Measurements from ENCODE around the gene GRIN2D. TPM values are rescaled to one million over a fixed set of nuclear protein-coding genes. Genes with fewer than 3 reads are reported as not detected.

GRIN2D gene
- polyA plus RNA-seq, 1 of the 3 experiments (the other 2 are of a cell fraction), result 0.92 TPM

GRCh38 chr19:48398375-48399235 lies 5.1 kb downstream of the GRIN2D start:
- Histone ChIP-seq H2AFZ (ENCODE audit: low read depth) (peak overlapping the region; percentile 75; the same call in 1 of the 2 replicates), H3K4me3 (ENCODE audit: low read depth in 2 of 2, low read length in 1 of 2) (peak overlapping the region; percentile 51 to 52; a peak in 3 of 4 replicates), H3K79me2 (ENCODE audit: insufficient read depth) (no peaks in the 10 kb centered on the region), H3F3A (replicated peaks; ENCODE audit: insufficient read depth) (peaks cover 14% of the 10 kb centered on the region), H3K27ac (ENCODE audit: low read depth in 2 of 2, low read length in 1 of 2) (peak overlapping the region in 1 of 2 experiments; percentile 50; a peak in 1 of 4 replicates), H4K20me1 (ENCODE audit: insufficient read depth) (no peaks in the 10 kb centered on the region), H3K4me2 (peak overlapping the region; percentile 71), H3K36me3 (replicated peaks in 1 of 2; ENCODE audit: control insufficient read depth in 1 of 2, insufficient read depth in 2 of 2, low read length in 1 of 2) (no peaks in the 10 kb centered on the region), H3K27me3 (ENCODE audit: insufficient read depth) (no peaks in the 10 kb centered on the region), H3K4me1 (ENCODE audit: control insufficient read depth in 1 of 2, insufficient read depth in 2 of 2, low read depth in 1 of 2, low read length in 1 of 2) (peaks cover 4 to 36% of the 10 kb centered on the region in 2 experiments; a peak in 3 of 4 replicates), H3K9me3 (no peaks in the 10 kb centered on the region), H3K9me2 (no peaks in the 10 kb centered on the region), H3K9ac (peak overlapping the region; percentile 72)
- TF ChIP-seq POLR2AphosphoS5 (IDR thresholded peaks at IDR 0.05; ENCODE audit: low read depth, low read length), result peak; percentile 37; the same call in 1 of the 2 replicates
- peak; percentile 61 for TF ChIP-seq MXI1 (IDR thresholded peaks at IDR 0.05; ENCODE audit: low read depth, low read length)
- TF ChIP-seq RCOR1 (IDR thresholded peaks at IDR 0.05; ENCODE audit: low read length), result no peak
- no peak for TF ChIP-seq FOSL2 (IDR thresholded peaks at IDR 0.05; ENCODE audit: borderline replicate concordance, low read depth)
- no peak for TF ChIP-seq RFX5 (IDR thresholded peaks at IDR 0.05; ENCODE audit: low read length)
- peak; percentile 78 for TF ChIP-seq MAX (IDR thresholded peaks at IDR 0.05; ENCODE audit: low read depth)
- peak; percentile 30; the same call in 1 of the 2 replicates for TF ChIP-seq NRF1 (IDR thresholded peaks at IDR 0.05; ENCODE audit: low read depth, low read length)
- TF ChIP-seq SIN3A (IDR thresholded peaks at IDR 0.05; ENCODE audit: borderline replicate concordance, low read depth, low read length), result no peak
- no peak for TF ChIP-seq GATA2 (CRISPR knock-in tag; IDR thresholded peaks at IDR 0.05)
- TF ChIP-seq RXRA (IDR thresholded peaks at IDR 0.05; ENCODE audit: borderline replicate concordance, low read depth), result no peak
- no peak for TF ChIP-seq JUND (IDR thresholded peaks at IDR 0.05)
- ChIA-PET CTCF (interaction anchor here (1.0 kb wide), 1 partner anchor 108 kb away, joined by 3 read pairs; no protein-coding TSS in a partner anchor), POLR2A (no interaction called here)
- peak; percentile 96 for DNase-seq
- 17% methylated on average over 25 of the region's 104 CpGs for WGBS (ENCODE audit: low lambda C conversion rate)

- Histone ChIP-seq H3K27me3 (ENCODE audit: insufficient read depth) (no peaks in the 10 kb centered on the region), H3K4me3 (ENCODE audit: low read depth in 2 of 2, low read length in 1 of 2) (no peak overlapping the region), H3K27ac (ENCODE audit: low read depth in 2 of 2, low read length in 1 of 2) (no peak overlapping the region), H3K4me2 (no peak overlapping the region), H2AFZ (ENCODE audit: low read depth) (no peak overlapping the region), H3K9ac (no peak overlapping the region), H3K9me2 (no peaks in the 10 kb centered on the region), H3K9me3 (no peaks in the 10 kb centered on the region), H3F3A (replicated peaks; ENCODE audit: insufficient read depth) (peaks cover 14% of the 10 kb centered on the region), H3K36me3 (replicated peaks in 1 of 2; ENCODE audit: control insufficient read depth in 1 of 2, insufficient read depth in 2 of 2, low read length in 1 of 2) (no peaks in the 10 kb centered on the region), H4K20me1 (ENCODE audit: insufficient read depth) (no peaks in the 10 kb centered on the region), H3K79me2 (ENCODE audit: insufficient read depth) (no peaks in the 10 kb centered on the region), H3K4me1 (ENCODE audit: control insufficient read depth in 1 of 2, insufficient read depth in 2 of 2, low read depth in 1 of 2, low read length in 1 of 2) (peaks cover 4 to 28% of the 10 kb centered on the region in 2 experiments; a peak in 3 of 4 replicates)
- ChIA-PET POLR2A (interaction anchor here (0.7 kb wide), 1 partner anchor 68 kb away, joined by 3 read pairs; no protein-coding TSS in a partner anchor), CTCF (interaction anchor here (1.8 to 3.6 kb wide), 2 partner anchors 9 to 71 kb away, joined by 5 to 16 read pairs; partner anchors contain the start of gene KDELR1)
- 76% methylated on average over 12 of the region's 14 CpGs for WGBS (ENCODE audit: low lambda C conversion rate)
- DNase-seq, result peak; percentile 65
- TF ChIP-seq SIN3A (IDR thresholded peaks at IDR 0.05; ENCODE audit: borderline replicate concordance, low read depth, low read length), result no peak
- no peak for TF ChIP-seq YY1 (IDR thresholded peaks at IDR 0.05; ENCODE audit: low read depth)
- TF ChIP-seq CTCF (IDR thresholded peaks at IDR 0.05), result no peak
- TF ChIP-seq IRF3 (IDR thresholded peaks at IDR 0.05; ENCODE audit: low read depth, low read length), result no peak
- TF ChIP-seq ELF1 (IDR thresholded peaks at IDR 0.05), result no peak
- no peak for TF ChIP-seq GABPA (IDR thresholded peaks at IDR 0.05; ENCODE audit: low read depth)
- TF ChIP-seq JUND (IDR thresholded peaks at IDR 0.05), result no peak
- TF ChIP-seq FOXJ3 (CRISPR knock-in tag; IDR thresholded peaks at IDR 0.05), result no peak
- TF ChIP-seq EZH2phosphoT487 (IDR thresholded peaks at IDR 0.05; ENCODE audit: borderline replicate concordance, low read depth), result no peak
- no peak for TF ChIP-seq MEF2A (IDR thresholded peaks at IDR 0.05; ENCODE audit: borderline replicate concordance, low read depth)
- no peak for TF ChIP-seq TCF12 (IDR thresholded peaks at IDR 0.05)
- TF ChIP-seq TAF1 (IDR thresholded peaks at IDR 0.05; ENCODE audit: borderline replicate concordance, low read depth, low read length), result no peak
- no peak for TF ChIP-seq PBX3 (IDR thresholded peaks at IDR 0.05)
- no peak for TF ChIP-seq RCOR1 (IDR thresholded peaks at IDR 0.05; ENCODE audit: low read length)
Measured at GRCh38 chr19:48400018-48400742, 6.7 kb downstream of the GRIN2D start.
